Peyer's patch (tissue), 4 donors: ENCODE results near the gene ACOT9.
"Not testable (repeated sequence)": the region's sequence is repeated elsewhere in the genome, so short reads cannot be mapped to it uniquely, and the experiment has no call there.

Experiments used
- POLR2A ChIP-seq, 2 donors: fragments of 450-650 bp; IDR thresholded peaks; one replicate each; pipeline ENCODE4 v1.5.1; 2017; ENCODE audit warnings: antibody characterized with exemption in 2 of 2, mild to moderate bottlenecking in 2 of 2, moderate library complexity in 2 of 2
- TF ChIP-seq, protein P1 (sequence below), 6 experiments: fragments of 450-650 bp in 4 of 6; fragments of 200-600 bp in 2 of 6; sonication (generic) in 1 of 6; IDR thresholded peaks; one replicate each; pipeline ENCODE4 v1.5.1; 2017 to 2019; ENCODE audit warnings: antibody characterized with exemption in 6 of 6, mild to moderate bottlenecking in 3 of 6, moderate library complexity in 1 of 6

GRCh38 chrX:23771086-23771485 lies 28.0 kb upstream of the ACOT9 start:
- not testable (repeated sequence) for TF ChIP-seq POLR2A (IDR thresholded peaks at IDR 0.05)
- TF ChIP-seq, protein P1, sequence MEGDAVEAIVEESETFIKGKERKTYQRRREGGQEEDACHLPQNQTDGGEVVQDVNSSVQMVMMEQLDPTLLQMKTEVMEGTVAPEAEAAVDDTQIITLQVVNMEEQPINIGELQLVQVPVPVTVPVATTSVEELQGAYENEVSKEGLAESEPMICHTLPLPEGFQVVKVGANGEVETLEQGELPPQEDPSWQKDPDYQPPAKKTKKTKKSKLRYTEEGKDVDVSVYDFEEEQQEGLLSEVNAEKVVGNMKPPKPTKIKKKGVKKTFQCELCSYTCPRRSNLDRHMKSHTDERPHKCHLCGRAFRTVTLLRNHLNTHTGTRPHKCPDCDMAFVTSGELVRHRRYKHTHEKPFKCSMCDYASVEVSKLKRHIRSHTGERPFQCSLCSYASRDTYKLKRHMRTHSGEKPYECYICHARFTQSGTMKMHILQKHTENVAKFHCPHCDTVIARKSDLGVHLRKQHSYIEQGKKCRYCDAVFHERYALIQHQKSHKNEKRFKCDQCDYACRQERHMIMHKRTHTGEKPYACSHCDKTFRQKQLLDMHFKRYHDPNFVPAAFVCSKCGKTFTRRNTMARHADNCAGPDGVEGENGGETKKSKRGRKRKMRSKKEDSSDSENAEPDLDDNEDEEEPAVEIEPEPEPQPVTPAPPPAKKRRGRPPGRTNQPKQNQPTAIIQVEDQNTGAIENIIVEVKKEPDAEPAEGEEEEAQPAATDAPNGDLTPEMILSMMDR (IDR thresholded peaks at IDR 0.05): not testable (repeated sequence)
